PFSK-1 (cell line): ENCODE results near the gene DNAAF5.

ENCODE experiments used
- FOXP2 ChIP-seq: optimal IDR thresholded peaks from 2 replicates; pipeline ENCODE3; 2011; ENCODE audit warnings: borderline replicate concordance, control low read depth, inconsistent platforms; ENCODE audit not compliant: insufficient read depth; ENCODE audit errors: extremely low read length, extremely low read depth
- POLR2AphosphoS5 ChIP-seq: IDR thresholded peaks from 2 replicates; pipeline ENCODE4 v1.6.1; 2012; ENCODE audit warnings: low read depth, mild to moderate bottlenecking, control low read depth, low read length, moderate library complexity
- SIN3A ChIP-seq: IDR thresholded peaks from 2 replicates; pipeline ENCODE4 v1.6.1; 2012; ENCODE audit warnings: mild to moderate bottlenecking, low read length, moderate library complexity, borderline replicate concordance; ENCODE audit not compliant: insufficient read depth
- TAF1 ChIP-seq: IDR thresholded peaks from 2 replicates; pipeline ENCODE4 v1.6.1; 2012; ENCODE audit warnings: low read length, control low read depth, borderline replicate concordance; ENCODE audit not compliant: insufficient read depth
- TF ChIP-seq, protein P1 (sequence below), 2 experiments: IDR thresholded peaks; 2 replicates each; pipeline versions ENCODE4 v1.6.1 to v1.8.0; 2011 to 2012; ENCODE audit warnings: low read depth in 2 of 2, low read length in 2 of 2, control low read depth in 1 of 2, inconsistent platforms in 1 of 2, mild to moderate bottlenecking in 1 of 2, moderate library complexity in 1 of 2; ENCODE audit not compliant: insufficient read depth in 1 of 2

Gene DNAAF5

DNA sequence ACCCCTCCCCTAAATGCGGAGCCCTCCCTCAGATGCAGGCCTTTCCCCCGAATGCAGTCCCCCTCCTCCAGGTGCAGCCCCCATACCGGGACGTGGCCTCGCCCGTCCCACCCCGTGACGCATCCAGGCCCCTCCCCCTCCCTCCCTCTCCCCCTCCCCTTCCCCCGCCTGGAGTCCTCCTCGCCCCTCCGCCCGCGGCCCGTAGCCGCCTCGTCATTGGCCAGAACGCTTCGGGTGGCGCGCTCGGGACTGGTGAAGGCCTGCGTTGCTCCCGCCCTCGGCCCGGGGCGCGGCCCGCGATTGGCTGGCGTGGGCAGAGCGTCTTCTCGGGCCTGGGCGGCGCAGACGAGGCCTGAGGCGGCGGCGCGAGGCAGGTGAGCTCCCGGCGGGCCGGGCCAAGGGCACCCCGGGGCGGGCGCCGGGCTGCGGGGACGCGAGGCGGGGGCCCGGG is 89.8 kb downstream of the DNAAF5 start:
- no peak for TF ChIP-seq SIN3A
- TF ChIP-seq POLR2AphosphoS5, result 0 out of 2 replicates have a peak, but pooled peaks have one; percentile 33
- TF ChIP-seq TAF1, result 0 out of 2 replicates have a peak, but pooled peaks have one; percentile 30
- TF ChIP-seq, protein P1, sequence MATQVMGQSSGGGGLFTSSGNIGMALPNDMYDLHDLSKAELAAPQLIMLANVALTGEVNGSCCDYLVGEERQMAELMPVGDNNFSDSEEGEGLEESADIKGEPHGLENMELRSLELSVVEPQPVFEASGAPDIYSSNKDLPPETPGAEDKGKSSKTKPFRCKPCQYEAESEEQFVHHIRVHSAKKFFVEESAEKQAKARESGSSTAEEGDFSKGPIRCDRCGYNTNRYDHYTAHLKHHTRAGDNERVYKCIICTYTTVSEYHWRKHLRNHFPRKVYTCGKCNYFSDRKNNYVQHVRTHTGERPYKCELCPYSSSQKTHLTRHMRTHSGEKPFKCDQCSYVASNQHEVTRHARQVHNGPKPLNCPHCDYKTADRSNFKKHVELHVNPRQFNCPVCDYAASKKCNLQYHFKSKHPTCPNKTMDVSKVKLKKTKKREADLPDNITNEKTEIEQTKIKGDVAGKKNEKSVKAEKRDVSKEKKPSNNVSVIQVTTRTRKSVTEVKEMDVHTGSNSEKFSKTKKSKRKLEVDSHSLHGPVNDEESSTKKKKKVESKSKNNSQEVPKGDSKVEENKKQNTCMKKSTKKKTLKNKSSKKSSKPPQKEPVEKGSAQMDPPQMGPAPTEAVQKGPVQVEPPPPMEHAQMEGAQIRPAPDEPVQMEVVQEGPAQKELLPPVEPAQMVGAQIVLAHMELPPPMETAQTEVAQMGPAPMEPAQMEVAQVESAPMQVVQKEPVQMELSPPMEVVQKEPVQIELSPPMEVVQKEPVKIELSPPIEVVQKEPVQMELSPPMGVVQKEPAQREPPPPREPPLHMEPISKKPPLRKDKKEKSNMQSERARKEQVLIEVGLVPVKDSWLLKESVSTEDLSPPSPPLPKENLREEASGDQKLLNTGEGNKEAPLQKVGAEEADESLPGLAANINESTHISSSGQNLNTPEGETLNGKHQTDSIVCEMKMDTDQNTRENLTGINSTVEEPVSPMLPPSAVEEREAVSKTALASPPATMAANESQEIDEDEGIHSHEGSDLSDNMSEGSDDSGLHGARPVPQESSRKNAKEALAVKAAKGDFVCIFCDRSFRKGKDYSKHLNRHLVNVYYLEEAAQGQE (IDR thresholded peaks at IDR 0.05; ENCODE audit: insufficient read depth in 1 of 2, low read depth in 2 of 2, low read length in 2 of 2), result no peak
- peak; percentile 84 for TF ChIP-seq FOXP2

DNA sequence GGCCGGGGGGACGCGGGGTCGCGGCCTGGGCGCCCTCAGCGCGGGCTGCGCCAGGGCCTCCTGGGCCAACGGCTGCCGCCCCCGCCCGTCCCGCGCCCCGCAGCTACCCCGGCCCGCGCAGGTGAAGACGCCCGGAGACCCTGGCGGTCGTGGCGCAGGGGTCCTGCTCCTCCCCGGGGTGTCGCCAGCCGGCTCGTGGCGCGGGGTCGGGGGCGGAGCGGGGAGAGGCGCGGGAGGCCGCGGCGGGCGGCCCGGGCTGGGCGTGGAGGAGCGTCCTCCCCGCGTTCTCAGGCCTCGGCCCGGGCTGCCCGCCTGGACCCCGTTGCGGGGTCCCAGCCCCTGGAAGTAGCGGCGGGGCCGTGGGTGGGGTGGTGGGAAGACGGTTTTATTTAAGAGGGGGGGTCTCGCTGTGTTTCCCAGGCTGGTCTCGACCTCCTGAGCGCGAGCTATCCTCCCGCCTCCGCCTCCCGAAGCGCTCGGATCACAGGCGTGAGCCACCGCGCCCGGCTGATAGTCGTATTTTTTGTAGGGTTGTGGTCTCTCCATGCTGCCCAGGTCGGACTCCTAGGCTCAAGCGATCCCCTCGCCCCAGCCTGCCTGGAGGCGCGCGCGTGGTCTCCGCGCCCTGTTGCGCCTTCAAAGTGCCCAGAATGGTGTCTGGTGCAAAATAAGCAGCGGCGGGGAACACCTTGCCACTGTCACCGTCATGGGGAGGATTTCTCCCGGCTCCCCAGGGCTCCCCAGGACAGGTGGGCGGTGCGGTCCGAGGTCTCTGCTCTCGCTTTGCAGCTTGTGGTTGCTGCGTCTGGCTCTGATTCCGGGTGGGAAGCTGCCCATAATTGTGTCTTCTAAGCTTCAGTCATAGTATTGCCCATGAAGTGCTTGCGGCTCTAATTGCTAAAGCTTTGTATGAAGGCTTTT is 90.5 kb downstream of the DNAAF5 start:
- TF ChIP-seq POLR2AphosphoS5, result no peak
- TF ChIP-seq TAF1, result no peak
- TF ChIP-seq FOXP2, result no peak
- TF ChIP-seq SIN3A, result peak; percentile 40; the same call in 1 of the 2 replicates

DNA sequence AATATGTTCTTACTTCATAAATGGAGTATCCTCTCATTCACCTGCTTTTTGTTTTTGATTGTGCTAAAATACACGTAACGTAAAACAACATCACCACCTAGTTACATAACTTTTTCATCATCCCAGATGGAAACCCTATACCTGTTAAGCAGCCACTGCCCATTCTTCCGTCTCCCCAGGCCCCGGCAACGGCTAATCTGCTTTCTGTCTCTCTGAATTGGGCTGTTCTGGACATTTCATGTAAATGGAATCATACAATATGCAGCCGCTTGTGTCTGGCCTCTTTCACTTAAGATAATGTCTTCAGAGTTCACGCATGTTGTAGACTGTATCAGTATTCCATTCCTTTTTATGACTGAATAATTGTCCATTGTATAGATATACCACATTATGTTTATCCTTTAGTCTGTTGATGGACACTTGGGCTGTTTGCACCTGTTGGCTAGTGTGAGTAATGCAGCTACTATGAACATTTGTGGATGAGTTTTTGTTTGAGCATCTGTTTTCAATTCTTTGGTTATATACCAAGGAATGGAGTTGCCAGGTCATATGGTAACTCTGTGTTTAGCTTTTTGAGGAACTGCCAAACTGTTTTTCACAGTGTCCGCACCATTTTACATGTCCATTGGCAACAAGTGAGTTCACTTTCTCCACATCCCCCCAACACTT is 91.7 kb downstream of the DNAAF5 start:
- TF ChIP-seq TAF1 (no peak), SIN3A (no peak), FOXP2 (no peak)
- TF ChIP-seq, protein P1 (IDR thresholded peaks at IDR 0.05; ENCODE audit: insufficient read depth in 1 of 2, low read depth in 2 of 2, low read length in 2 of 2), result no peak

DNA sequence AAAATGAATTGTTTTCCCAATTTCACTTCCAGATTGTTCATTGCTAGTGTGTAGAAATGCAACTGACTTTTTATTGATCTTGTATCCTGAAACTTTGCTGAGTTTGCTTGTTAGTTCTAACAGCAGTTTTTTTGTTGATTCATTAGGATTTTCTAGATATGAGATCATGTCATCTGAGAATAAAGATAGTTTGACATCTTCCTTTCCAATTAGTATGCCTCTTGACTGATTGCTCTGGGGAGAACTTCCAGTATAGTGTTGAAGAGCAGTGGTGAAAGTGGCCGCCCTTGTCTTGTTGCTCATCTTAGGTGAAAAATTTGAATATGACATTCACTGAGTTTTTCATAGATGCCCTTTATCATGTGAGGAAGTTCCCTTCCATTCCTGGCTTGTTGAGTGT is 93.8 kb downstream of the DNAAF5 start:
- TF ChIP-seq, protein P1 (IDR thresholded peaks at IDR 0.05; ENCODE audit: insufficient read depth in 1 of 2, low read depth in 2 of 2, low read length in 2 of 2), result no peak
- no peak for TF ChIP-seq FOXP2
- no peak for TF ChIP-seq POLR2AphosphoS5

DNA sequence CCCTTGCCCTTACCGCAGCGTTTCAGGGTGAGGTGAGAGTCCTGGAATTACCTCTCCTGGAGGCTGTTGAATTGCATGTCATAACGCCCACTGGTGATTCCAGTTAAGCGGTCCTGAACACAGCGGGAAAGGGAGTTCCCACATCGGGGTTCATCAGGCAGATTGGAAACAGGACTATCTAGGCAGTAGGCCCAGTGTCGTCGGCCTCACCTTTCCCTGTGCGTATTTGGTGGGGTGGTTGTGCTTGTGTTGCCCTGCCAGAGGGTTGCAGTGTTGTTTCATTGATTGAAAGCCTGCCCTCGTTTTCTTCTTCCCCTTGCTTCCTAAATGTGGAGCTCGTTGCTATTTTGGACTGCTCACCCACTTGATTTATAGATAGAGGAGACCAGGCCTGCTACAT is 95.2 kb downstream of the DNAAF5 start:
- TF ChIP-seq, protein P1 (IDR thresholded peaks at IDR 0.05; ENCODE audit: insufficient read depth in 1 of 2, low read depth in 2 of 2, low read length in 2 of 2), result no peak
- TF ChIP-seq POLR2AphosphoS5 (no peak), SIN3A (no peak), FOXP2 (no peak), TAF1 (no peak)
